Measurements from ENCODE around the gene ERAL1.
"Not testable (repeated sequence)": the region's sequence is repeated elsewhere in the genome, so short reads cannot be mapped to it uniquely, and the experiment has no call there.

Gene ERAL1

DNA sequence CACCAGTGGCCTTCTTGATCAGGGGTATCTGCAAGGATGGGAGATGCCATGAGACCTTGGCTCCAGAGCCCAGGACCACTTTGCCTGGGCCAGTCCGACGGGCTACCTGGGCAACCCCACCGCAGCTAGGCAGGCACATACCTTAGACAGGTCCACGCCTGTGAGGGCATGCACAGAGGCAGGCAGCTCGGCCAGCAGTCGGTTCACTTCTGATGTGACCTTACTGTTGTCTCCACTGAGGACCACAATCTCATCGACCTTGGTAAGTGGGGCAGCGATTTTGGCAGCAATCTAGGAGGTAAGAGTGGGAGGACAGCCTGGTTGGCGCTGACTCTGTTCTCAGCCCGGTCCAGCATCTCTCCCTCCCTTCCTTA, 25.7 kb downstream of the ERAL1 start:
- no peak for DNase-seq

DNA sequence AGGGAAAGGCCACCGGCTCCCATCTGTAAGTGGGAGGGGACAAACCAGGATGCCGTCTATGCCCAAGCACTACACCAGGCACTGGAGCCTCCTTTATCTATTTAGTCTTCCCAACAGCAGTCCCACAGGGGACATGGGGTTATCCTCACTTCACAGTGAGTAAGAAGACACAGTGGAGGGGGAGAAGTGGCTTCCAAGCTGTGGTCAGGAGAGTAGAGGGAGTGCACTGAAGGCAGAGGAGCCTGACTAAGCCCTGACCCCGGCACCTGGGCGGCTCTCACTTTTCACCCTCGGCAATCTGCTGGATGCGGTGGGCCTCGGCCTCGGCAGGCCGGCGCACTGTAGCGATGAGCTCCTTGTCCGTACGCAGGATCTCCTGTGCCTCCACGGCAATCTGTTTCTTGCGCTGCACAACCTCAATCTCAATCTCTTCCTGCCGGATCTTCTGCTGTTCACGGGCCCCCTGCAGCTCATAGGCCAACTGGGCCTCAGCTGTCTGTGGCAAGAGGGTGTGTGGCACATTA, 26.8 kb downstream of the ERAL1 start:
- no peak for DNase-seq

DNA sequence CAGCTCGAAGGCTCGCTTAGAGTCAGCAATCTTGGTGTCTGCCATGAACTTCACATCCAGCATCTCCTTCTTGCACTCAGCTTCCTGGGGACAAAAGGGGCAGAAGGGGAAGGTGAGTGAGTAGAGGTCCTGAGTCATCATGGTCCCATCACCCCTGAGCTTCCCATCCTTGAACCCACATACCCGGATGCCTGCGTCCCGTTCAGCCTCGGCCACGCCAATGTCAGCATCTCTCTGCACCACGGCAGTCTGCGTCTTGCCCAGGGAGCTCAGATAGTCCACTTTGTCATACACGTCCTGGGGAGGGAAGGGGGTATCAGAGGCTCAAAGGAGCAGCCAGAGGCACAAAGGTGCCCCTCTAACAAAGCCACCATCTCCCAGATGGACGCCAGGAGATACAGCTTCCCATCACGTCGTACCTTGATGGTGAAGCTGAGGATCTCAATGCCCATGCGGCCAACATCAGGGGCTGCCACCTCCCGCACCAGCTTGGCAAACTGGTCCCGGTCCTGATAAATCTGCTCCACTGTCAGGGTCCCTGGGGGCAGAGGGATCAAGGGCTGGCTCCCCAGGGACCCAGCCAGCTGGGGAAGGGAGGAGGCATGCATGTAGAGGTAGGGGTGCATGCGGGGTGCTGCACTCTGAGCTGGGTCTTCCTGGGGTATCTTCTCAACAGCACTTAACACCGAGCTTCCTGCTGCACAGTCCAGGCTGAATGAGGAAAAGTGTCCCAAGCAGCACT, 27.5 kb downstream of the ERAL1 start:
- no peak for DNase-seq

DNA sequence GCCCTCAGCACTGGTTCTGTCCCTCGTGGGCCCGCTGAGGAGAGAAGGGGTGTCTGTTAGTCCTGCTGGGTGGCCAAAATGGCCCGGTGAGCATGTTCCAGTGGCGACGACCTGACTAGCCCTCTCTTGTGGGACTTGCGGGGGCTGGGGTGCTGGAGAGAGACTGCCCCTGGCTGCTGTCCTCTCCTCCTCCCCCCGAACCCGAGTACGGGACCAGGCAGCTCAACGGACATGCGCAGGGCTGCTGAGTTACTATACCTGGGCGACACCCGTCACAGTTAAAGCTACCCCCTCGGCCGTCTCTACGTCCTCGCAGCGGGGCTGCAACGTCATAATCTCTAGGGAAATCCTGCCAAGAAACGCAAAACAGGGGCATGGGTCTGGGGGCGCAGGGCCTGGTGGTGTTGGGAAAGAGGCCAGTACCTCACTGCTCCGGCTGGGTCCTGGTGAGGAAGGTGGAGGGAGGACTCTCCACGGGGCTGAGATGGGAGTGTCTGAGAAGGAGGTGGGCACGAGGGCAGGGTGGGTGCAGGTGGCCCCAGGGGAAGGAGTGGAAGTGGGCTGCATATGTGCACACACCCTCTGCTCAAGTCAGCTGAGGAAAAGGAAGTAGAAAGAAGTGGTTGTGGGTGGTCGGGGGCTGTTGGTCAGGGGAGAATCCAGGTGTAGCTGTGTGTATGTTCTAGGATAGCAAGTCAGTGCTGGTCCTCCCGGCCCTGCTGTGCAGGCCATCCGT, 29.3 kb downstream of the ERAL1 start:
- DNase-seq: no peak

DNA sequence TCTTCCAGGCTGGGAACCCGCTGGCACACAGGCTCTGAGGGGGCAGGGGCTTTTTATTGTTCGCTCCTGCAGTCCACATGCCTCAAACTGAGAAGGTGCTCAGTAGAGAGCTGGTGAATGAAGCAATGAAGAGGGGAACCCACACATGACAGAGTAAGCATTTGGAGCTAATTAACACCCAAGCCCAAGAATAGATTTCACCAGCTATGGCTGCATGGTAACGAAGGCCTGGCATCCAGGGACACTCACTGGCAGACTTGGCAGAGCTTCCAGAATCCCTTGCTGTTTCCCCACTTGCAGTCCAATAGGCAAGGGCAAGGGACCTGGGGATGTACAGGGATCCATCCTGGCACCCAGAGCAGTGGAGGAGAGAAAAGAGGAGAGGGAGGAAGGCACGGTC, 30.5 kb downstream of the ERAL1 start:
- no peak for DNase-seq

DNA sequence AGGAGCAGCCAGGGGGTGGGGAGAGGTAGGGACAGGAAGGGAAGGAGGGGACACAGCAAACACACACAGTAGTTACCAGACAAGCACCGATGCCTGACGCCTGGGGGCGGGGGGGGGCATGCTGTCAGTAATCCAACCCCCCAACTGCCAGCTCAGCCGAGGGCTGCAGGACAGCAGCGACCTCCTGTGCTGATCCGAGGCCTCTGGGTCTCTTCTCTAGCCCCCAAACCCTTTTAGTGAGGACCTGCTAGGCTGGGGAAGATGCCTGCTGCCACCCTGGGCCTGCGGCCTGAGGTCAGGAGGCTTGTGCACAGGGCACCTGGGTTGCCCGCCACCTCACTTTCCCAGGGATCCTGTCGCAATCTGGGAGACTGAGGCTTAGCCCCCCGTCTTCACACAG, 31.1 kb downstream of the ERAL1 start:
- no peak for DNase-seq

DNA sequence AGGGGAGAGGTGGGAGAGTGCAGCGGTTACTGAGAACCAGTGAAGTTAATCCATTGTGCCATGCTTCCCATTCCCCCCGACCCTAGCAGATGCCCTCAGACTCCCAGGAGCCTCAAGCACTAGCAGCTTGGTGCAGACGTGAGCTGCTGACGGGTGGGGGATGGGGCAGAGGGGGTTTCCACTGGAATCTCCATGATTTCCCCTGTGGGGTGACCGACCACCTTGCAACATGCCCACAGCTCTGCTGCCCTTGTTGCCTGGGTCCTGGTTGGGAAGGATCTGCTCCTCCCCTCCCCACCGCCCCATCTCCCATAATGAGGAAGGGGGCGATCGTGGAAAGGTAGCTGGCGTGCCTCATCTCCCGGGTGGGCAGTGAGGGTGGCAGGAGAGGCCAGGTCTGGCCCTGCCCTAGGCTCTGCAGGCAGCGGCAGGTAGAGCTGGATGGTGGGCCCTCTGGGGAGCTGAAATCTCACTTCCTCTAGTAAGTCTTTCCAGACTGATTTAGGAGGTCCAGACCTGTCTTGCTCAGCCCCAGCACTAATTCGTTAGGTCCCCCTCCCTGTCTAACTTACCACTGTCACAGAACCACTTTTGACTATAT, 33.2 kb downstream of the ERAL1 start:
- no peak for DNase-seq

DNA sequence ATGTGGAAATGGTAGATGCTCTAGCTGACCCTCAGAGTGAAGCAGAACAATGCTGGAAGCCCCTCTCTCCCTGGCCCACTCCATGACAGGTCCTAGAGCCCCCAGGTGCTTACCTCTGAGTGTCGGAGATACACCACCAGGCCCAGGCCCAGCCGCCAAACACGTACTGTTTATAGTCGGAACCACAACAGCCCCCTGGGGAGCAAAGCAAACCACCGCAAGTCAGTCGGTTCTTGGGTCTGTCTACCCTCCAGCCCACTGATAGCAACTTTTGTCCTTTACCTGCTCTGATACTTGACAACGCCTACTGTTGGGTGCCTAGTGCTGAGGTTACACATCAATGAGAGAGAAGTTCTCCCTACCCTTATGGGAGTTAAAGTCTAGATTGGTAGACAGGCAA, 34.0 kb downstream of the ERAL1 start:
- no peak for DNase-seq

DNA sequence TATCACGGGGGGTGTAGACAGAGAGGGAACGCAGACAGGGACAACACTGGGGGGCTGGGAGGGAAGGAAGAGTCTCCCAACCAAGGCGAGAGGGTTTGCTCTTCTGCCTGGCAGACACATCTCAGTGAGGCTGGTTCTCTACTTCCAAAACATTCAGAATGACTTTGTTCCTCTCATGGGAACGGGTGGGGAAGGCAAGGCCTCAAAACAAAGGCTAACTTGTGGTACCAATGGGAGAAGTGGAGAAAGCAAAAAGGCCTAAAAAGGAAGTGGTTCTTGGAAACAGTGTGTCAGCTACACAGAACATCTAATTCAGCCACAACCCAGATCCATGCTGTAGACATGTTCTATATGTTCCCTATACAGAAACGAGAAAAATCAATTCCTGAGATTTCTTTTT, 35.2 kb downstream of the ERAL1 start:
- DNase-seq: peak; percentile 12

DNA sequence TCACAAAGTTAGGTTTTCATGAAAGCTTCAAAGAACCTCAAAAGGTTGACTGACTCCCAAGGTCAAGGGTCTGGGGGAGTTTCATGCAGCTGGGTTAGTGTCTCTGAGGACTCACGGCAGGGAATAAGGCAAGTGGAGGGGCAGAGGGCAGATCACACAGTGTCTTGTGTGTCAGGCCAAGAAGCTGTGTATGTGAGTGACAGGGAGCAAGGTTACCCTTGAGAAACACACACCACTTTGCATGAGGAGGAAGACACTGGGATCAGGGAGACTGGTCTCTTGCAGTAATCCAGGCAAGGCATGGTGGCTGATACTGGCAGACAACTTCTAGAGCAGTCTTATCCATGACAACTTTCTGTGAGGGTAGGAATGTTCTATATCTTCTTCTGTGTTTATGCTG, 36.4 kb downstream of the ERAL1 start:
- DNase-seq: no peak

DNA sequence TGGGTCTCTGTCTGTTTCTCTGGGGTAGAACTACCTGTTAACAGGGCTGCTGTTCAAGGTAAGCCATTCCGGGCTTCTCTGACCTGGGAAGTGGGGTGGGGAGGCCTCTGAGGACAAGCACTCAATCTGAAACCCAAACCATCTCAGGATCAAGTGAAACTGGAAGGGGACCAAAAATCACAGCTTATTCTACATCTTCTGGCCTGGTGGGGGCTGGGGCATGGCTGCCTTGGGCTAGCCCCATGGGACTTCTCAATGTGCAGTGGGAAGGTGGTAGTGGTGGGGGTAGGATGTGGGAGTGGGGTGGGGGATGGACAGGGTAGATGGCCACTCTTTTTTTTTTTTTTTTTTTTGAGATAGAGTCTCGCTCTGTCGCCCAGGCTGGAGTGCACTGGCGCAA, 37.2 kb downstream of the ERAL1 start:
- no peak for DNase-seq

DNA sequence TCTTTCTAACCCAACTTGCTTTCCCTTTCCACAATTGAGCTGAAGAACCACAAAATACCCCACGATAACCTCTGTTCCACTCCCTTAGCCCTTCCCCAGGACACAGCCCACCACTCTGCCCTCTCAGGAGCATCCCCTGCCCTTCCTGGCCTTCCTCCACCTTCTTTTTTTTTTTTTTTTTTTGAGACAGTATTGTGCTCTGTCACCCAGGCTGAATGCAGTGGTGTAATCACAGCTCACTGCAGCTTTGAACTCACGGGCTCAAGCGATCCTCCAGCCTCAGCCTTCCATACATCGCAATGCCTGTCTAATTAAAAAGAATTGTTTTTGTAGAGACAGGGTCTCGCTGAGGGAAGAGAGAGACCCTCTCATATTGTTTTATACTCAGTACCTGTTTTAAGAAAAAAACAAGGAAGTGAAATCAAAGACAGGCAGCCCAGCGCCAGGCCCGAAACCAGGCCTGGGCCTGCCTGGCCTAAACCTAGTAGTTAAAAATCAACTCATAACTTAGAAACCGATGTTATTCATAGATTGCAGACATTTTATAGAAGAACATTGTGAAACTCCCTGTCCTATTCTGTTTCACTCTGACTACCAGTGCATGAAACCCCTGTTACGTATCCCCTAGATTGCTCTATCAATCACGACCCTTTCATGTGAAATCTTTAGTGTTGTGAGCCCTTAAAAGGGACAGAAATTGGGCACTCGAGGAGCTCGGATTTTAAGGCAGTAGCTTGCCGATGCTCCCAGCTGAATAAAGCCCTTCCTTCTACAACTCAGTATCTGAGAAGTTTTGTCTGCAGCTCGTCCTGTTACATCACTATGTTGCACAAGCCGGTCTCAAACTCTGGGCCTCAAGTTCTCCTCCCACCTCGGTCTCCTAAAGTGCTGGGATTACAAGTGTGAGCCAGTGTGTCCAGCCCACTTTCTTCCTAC, 38.7 kb downstream of the ERAL1 start:
- DNase-seq: not testable (repeated sequence)

DNA sequence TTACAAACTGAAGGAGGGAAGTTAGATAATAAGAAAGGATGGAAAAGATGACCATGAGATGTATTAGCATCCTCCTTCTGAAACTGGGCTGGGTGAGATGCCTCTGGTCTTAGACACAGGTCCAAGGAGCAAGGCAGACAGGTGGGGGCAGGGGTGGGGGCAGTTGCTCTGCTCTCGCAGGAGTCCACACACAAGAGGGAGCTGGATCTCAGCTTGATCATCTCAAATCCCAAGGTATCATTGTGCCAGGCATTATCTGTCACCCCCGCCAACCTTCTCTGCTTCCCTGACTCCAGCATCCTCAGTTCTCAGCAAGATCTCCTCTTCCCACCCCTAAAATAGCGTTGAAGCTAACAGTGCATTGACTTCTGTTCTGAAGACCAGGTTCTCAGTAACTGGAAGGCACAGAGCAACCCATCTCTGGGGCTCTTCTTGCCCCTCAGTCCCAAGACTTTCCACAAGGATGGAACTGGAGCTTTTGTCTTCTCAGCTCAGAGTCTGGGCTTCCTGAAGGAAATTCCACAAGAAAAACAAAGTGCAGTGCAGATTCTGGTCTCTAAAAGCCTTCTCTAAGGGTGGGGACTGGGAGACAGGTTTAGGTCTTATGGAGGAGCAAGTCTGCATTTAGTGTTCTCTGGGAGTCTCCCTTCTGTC, 41.1 kb downstream of the ERAL1 start:
- DNase-seq: no peak

DNA sequence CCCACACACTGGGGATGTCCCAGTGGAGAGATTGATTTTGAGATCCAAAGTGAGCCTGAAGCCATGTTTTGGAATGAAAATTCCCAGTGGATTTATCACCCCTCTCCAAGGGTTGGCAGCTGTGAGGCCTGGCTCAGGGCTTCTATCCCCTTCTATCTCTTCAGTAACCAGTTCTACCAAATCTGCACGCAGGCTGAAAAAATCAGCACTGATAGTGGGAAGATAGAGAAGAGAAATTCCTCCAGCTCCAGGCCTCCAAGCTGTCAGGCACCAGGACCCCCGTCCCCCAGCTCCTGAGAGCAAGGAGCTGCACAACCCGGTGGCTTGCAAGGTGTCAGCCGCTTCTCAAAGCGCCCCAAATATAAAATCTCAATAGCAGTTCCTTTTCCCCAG, 41.7 kb downstream of the ERAL1 start:
- DNase-seq: no peak

DNA sequence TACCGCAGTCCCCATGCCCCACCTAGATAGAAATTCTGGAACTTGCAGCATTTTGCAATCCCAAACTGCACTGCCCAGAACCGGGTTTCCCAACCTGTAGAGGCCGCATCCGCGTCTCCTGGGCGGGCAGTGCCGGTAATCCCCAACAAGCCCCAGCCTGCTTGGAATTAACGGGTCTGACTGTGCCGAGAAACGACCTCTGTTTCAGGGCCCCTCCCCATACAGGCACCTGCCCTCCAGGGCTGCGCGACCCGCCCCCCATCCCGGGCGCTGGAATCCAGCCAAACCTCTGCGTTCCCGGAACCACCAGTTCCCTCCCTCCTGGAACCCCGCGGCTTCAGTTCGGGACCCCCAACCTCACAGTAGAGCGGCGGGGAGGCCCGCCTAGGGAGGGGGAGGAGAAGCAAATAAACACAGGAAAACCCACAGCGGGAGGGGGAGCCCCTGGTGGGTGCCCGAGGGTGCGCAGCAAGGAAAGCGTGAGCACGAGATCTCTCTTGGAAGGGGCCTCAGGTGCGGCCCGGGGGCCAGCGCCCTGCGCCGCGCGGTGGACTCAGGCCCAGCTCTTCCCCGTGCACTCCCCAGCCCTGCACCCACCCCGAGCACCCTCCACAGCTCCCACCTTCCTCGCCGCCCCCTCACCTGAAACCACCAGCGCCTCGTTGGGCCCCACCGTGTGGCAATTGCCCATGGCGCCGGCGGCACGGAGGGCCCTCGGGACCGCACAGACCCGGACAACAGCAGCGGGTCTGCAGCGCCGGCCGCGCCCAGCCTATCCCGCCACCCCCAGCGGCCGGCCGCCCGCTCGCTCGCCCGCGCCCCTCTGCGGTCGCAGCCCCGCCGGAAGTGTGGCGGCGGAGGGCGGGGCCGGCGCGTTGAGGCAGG, 42.3 kb downstream of the ERAL1 start, which contains the start of gene FLOT2:
Gene FLOT2, minus strand, starts transcription at position 850 of the 885 bp plus-strand sequence. Its CDS starts 159 bp downstream, at position 691.
- DNase-seq: peak; percentile 7

DNA sequence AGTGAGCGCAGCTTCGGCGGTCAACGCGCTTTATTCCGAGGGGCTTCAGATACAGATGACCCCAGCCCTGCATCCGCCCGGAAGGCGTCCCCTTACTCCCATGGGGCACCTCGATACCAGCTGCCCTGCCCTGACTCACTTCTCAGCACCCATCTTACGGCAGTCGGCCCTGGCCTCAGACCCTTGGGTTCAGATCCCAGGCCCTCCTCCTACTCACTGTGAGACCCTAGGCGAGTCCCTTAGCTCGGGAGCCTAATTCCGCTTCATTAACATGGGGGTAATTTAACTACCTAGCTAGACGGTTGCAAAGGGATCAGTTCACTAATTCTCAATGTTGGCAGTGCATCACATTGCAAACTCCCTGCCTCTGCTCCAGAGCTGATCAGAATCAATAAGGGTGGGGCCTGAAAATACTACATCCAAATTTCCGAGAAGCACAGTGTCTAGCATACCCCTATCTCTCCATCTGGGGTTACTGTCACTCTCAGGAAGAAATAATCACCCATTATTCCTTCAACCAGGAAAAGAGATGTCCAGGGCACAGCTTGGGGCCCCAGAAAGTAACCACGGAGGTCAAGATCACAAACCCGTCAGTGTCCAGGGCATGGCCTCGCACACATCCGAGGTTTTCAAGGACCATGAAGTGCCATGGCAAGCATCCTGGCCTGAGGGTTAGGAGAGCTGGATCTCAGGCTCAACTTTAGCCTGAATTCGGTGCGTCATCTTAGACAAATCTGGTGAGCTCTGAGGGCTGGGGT, 43.1 kb downstream of the ERAL1 start:
- no peak for DNase-seq

DNA sequence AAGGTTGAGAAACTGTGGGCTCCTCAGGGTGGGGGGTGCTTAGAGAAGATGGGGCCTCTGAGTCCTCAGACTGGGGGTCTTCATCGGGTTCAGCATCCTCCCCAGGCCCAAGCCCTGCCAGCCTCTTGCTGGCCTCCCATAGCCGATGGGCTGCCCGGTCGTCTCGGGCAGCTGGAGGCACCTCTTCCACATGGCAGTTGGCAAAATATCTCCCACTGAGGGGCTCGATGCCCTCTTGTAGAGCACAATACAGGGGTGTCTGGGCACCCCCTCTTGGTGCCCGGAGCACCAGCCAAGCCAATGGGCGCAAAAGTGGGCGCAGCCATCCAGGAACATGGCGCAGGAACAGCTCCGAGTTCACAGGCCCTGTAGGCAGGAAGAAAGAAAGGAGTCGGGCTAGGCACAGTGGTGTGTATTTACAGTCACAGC, 43.7 kb downstream of the ERAL1 start:
- no peak for DNase-seq

DNA sequence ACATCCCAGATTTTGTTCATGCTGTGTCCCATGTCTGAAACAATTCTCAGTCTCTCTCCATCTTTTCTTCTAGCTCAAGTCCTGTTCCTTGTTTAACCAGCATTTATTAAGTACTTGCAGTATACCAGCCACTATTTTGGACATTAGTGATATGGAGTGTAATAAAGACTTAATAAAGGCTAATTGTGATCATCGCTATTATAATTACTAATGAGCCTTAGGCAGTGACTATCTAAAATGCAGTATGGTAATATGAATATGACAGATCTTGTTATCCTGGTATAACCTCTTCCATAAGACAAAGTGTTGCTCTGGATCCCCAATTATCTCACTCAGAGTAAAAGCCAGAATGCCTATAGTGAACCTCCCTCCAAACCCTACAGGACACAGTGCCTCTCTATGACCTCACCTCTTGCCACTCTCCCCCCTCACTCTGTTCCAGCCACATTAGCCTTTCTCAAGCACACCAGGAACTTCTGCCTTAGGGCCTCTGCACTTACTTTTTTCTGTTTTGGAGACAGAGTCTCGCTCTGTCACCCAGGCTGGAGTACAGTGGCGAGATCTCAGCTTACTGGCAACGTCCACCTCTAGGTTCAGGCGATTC, 44.5 kb downstream of the ERAL1 start:
- no peak for DNase-seq

DNA sequence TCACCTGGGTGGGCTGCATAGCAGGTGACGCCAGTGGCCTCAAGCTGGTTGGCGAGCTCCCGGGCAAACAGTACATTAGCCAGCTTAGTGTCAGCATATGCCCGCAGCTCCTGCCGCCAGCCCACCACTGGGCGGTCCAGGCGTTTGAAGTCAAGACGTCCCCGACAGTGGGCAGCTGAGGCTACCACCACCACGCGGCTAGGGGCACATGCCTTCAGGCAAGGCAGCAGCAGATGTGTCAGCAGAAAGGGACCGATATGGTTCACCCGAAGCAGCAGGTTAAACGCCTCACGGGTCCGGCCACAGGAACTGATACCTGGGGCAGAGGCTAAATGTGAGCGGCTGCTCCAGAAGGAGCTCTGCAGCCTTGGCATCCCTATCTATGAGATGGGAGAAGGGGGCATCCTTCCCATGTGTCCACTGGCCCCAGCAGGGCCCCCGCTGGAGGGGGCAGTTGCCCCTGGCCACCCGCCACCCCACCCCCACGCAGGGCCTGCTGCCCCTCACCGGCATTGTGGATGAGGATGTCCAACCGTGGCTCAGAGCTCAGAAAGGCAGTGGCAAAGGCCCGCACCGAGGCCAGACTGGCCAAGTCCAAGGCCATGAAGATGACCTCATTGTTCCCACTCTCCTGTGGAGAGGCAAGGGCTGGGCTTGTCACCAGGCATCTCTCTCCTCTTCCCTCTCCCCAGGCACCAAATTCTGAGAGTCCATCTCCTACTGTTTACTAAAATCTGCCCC, 46.3 kb downstream of the ERAL1 start:
- no peak for DNase-seq

Measured in GDM1 (cell line).